HL-60 (cell line): ENCODE results near the gene SPATA31E1.

Experiments used
- DNase-seq, 2 experiments: peaks; one replicate each; pipeline ENCODE4 v3.0.0-alpha.2; 2010 to 2020; ENCODE audit warnings: low read depth in 1 of 2, low spot score in 1 of 2
- H3K27ac ChIP-seq: fragments of 250-450 bp; sonication (Bioruptor Pico); replicated peaks from 2 replicates; pipeline ENCODE4 v1.5.1; 2020; ENCODE audit warnings: mild to moderate bottlenecking, moderate library complexity
- H3K27me3 ChIP-seq: fragments of 250-450 bp; sonication (Bioruptor Pico); 2 replicates; pipeline ENCODE4 v1.5.1; 2021; ENCODE audit warnings: mild to moderate bottlenecking, moderate library complexity; ENCODE audit not compliant: insufficient read depth, poor library complexity, severe bottlenecking
- H3K4me3 ChIP-seq: replicated peaks from 2 replicates; pipeline ENCODE4 v1.5.1; 2011; ENCODE audit warnings: mild to moderate bottlenecking, control low read depth, low read length; ENCODE audit not compliant: insufficient read depth
- CTCF ChIP-seq: IDR thresholded peaks from one replicate; pipeline ENCODE4 v1.5.1; 2011; ENCODE audit warnings: low read length, control low read depth, inconsistent platforms; ENCODE audit not compliant: insufficient read depth
- GABPA ChIP-seq: IDR thresholded peaks from 2 replicates; pipeline ENCODE4 v1.6.1; 2012; ENCODE audit warnings: low read depth
- POLR2AphosphoS5 ChIP-seq: IDR thresholded peaks from 2 replicates; pipeline ENCODE4 v1.6.1; 2012; ENCODE audit warnings: low read depth
- REST ChIP-seq: IDR thresholded peaks from 2 replicates; pipeline ENCODE4 v1.6.1; 2012; ENCODE audit warnings: low read depth; ENCODE audit not compliant: insufficient replicate concordance
- SPI1 ChIP-seq: IDR thresholded peaks from 2 replicates; pipeline ENCODE4 v1.6.1; 2012; ENCODE audit warnings: low read depth, mild to moderate bottlenecking, borderline replicate concordance

Gene SPATA31E1

GRCh38 chr9:87865626-87866025 is 17.1 kb upstream of the SPATA31E1 start:
- no peak overlapping the region for H3K4me3 ChIP-seq
- H3K27me3 ChIP-seq = peaks cover 5% of the 10 kb centered on the region
- TF ChIP-seq SPI1 (no peak), REST (no peak), CTCF (no peak)
- DNase-seq = no peak
- no peak overlapping the region for H3K27ac ChIP-seq

- Histone ChIP-seq H3K4me3 (no peak overlapping the region), H3K27me3 (peaks cover 5% of the 10 kb centered on the region), H3K27ac (no peak overlapping the region)
- no peak for TF ChIP-seq GABPA
- no peak for TF ChIP-seq CTCF
- no peak for TF ChIP-seq REST
- TF ChIP-seq POLR2AphosphoS5 = no peak
- TF ChIP-seq SPI1 = no peak
- no peak for DNase-seq
Observed at GRCh38 chr9:87867391-87867790, 15.3 kb upstream of the SPATA31E1 start.

- DNase-seq = no peak
- TF ChIP-seq POLR2AphosphoS5 = no peak
- TF ChIP-seq CTCF = no peak
- no peak for TF ChIP-seq REST
- TF ChIP-seq GABPA = no peak
- TF ChIP-seq SPI1 = no peak
- Histone ChIP-seq H3K27ac (no peak overlapping the region), H3K27me3 (peaks cover 5% of the 10 kb centered on the region), H3K4me3 (no peak overlapping the region)
Observed at GRCh38 chr9:87868175-87868574, 14.5 kb upstream of the SPATA31E1 start.
